ENCODE data around the gene DENND1A. TPM values are rescaled to one million over a fixed set of nuclear protein-coding genes. Genes with fewer than 3 reads are reported as not detected.

The DENND1A gene
- total RNA-seq, 1 donor from 2014 or later = 11.3 TPM

GRCh38 chr9:123567013-123567412 is 362.9 kb downstream of the DENND1A start:
- no peak for DNase-seq

GRCh38 chr9:123564652-123565051 is 365.3 kb downstream of the DENND1A start:
- no peak for DNase-seq

- no peak for DNase-seq
These were observed 367.0 kb downstream of the DENND1A start for GRCh38 chr9:123562844-123563346.

GRCh38 chr9:123561046-123561445 is 368.9 kb downstream of the DENND1A start:
- no peak for DNase-seq

GRCh38 chr9:123556464-123557435 is 373.2 kb downstream of the DENND1A start:
- no peak for DNase-seq

GRCh38 chr9:123555646-123556045 is 374.3 kb downstream of the DENND1A start:
- peak; percentile 1 for DNase-seq

GRCh38 chr9:123552530-123552929 is 377.4 kb downstream of the DENND1A start:
- DNase-seq = no peak

- DNase-seq = no peak
These were observed 378.2 kb downstream of the DENND1A start for GRCh38 chr9:123551734-123552133.

- no peak for DNase-seq
These were observed 379.1 kb downstream of the DENND1A start for GRCh38 chr9:123550797-123551196.

- DNase-seq = no peak
These were observed 379.9 kb downstream of the DENND1A start for GRCh38 chr9:123550012-123550411.

- DNase-seq = no peak
These were observed 381.0 kb downstream of the DENND1A start for GRCh38 chr9:123548741-123549545.

GRCh38 chr9:123544007-123544827 is 385.7 kb downstream of the DENND1A start:
- DNase-seq = peak; percentile 14

- DNase-seq = no peak
These were observed 386.4 kb downstream of the DENND1A start for GRCh38 chr9:123543492-123543891.

- no peak for DNase-seq
These were observed 387.3 kb downstream of the DENND1A start for GRCh38 chr9:123542435-123543225.

GRCh38 chr9:123541411-123541810 is 388.5 kb downstream of the DENND1A start:
- no peak for DNase-seq

GRCh38 chr9:123540457-123540856 is 389.5 kb downstream of the DENND1A start:
- DNase-seq = no peak

- no peak for DNase-seq
These were observed 392.1 kb downstream of the DENND1A start for GRCh38 chr9:123537809-123538208.

GRCh38 chr9:123536455-123536868 is 393.5 kb downstream of the DENND1A start:
- DNase-seq = no peak

GRCh38 chr9:123534336-123534735 is 395.6 kb downstream of the DENND1A start:
- no peak for DNase-seq

GRCh38 chr9:123530244-123530643 is 399.7 kb downstream of the DENND1A start:
- no peak for DNase-seq

- no peak for DNase-seq
These were observed 401.4 kb downstream of the DENND1A start for GRCh38 chr9:123528501-123528900.

Measured in skin of body (tissue), 2 donors.